Hematopoietic multipotent progenitor cell treated with erythropoietin and hydrocortisone succinate and interleukin-3 and kit ligand, for 15 days (in vitro differentiated cells): ENCODE measurements around the gene SCN8A.
A peak's percentile ranks its signal among the peaks of the same experiment; 100 is the strongest.

Source experiments
- DNase-seq: peaks from one replicate; pipeline ENCODE4 v3.0.0-alpha.2; 2015; ENCODE audit warnings: low spot score

The SCN8A gene

DNA sequence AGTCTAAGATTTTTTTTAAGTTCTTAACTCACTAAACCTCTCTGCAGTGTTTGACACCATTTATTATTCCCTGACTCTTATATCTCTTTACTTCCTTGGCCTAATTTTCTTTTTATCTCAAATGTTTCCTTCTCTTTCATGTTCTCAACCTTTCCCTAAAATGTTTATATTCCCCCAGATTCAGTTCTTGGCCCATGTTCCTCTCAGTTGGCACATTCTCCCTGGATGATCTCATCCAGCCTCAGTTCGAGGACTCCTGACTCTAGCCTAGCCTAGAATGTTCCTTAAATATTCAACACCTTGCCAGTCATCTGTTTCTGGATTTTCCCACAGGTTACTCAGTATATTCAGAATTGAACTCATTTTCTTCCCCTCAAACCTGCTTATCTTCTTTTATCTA is 81.3 kb downstream of the SCN8A start:
- DNase-seq = no peak

DNA sequence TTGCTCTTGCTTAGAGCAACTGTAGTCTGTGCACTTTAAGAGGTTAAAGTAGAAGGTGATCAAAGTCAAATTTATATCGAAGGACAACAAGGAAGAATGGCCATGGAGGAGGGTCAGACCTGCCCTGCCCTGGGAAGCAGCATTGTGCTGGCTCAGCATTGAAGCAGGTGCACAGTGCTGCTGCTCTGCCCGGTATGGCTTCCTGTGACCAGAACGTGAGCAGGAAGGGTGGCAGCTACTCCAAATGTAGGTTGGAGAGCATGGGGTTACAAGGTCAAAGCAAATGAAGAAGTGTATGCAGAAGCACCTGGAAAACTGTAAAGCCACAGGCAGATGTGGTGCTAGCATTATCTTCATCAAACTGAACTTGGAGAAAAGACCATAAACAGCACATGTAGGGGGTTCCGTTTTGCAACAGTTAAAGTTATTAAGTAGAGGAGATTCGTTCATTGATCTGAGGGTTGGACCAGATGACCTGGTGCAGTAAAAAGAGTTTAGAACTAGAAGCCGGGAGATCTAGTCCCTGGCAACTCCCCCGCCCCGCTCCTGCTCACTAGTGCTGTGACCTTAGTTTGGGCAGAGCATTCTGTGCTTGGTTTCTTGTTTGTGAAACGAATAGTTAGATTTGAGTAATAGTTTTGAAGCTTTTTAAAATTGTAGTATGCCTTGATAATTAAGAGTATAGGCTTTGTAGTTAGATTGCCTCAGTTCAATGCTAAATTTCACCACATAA is 84.2 kb downstream of the SCN8A start:
- DNase-seq = no peak

DNA sequence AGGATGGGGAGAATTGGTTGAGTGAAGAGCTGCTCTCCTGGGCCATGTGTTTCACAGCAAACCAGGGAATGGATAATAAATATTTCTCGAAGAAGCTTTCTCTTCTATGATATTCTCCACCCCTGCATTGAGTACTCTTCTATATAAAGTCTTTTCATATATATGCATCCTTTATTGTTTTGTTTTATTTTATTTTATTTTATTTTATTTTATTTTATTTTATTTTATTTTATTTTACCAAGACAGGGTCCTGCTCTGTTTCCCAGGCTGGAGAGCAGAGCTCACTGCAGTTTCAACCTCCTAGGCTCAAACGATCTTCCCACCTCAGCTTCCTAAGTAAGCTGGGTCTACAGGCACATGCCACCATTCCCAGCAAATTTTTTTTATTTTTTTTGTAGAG is 85.8 kb downstream of the SCN8A start:
- DNase-seq = no peak

DNA sequence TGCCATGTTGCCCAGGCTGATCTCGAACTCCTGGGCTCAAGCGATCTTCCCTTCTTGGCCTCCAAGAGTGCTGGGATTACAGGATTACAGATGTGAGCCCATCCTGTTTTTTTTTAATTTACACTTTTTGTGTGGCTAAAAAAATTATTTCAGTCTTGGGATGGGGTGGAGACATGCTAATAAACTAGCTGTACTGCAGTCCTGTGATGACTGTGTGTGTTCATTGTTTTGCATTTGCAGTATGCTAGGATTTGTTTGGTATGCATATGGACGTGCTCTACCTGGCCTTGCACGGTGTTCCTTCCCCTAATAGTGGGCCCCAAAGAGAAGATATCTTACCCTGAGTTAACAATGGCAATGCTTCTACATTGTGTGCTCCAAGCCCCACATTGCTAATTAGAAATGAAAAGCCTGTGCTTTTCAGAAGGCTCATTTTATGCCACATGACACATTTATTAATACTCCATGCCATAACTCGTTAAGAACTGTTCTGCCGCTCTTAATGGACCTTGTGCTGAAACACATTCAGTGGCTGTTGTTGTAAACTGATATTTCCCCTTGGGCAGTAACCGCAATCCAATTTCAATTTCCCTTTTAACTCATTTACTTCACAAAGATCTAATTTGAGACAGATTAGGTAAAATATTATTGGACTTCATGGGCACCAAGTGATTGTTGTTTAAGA is 86.4 kb downstream of the SCN8A start:
- no peak for DNase-seq

DNA sequence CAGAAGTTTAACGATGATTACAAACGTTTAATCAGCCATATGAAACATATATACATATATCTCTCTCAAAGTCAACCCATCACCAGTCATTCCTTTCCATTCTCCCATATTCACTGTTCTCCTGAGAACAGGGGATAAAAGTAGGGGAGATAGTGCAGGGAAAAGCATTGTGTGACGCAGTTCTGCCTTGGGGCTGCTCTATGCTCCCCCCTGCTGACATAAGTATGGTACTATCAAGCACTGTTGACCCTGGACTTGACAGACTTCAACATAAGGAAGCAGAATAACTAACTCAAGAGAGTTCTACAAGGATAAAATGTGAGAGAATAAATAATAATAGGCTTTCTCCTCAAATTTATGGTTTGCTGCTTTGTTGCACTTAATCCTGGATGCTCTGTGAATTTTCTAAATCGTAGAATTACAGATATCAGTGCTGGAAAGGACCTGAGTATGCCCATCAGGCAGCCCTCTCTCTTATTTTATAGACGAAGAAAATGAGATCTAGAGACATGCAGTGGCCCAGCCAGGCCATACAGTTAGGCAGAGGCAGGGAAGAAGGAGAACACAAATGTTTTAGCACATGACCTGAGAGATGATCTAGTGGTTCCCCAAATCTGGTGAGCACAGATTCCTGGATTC is 87.2 kb downstream of the SCN8A start:
- DNase-seq = peak; percentile 13

DNA sequence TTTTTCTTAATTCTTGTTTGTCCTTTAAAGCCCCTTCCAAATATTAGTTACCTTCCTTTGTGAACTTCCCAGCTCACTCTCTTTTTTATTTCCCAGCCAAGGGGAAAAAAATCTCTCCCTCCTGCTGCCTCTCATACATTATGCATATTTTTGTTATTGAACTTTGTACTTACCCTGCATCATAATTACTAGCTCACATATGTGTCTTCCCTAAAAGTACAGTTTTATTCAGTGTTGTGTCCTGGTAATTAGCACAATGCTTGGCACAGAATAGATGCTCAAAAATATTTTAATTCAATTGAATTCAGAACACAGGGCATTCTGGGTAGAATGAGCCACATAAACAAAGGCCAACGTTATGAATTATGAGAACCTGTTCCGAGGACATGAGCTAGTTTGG is 91.9 kb downstream of the SCN8A start:
- no peak for DNase-seq

DNA sequence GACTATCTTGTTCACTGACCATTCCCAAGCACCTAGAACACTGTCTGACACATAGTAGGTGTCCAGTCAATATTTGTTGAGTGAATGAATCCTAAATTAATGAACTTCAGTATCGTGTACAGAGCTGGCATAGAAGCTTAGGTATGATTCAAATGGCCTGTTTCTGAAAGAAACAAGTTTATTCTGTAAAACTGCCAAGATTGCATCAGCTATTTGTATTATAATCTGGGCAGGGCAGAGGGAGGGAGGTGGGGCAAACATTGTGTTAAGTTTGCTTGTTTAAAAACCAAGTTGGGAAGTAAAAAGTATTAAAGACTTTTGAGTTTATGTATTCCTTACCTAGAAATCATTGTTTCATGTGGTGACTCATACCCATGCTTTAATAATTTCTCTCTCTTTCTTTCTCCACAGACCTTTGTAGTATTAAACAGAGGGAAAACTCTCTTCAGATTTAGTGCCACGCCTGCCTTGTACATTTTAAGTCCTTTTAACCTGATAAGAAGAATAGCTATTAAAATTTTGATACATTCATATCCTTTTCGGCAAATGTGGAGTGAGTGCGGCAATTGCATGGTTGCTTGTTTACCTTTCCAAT is 92.8 kb downstream of the SCN8A start:
- no peak for DNase-seq

DNA sequence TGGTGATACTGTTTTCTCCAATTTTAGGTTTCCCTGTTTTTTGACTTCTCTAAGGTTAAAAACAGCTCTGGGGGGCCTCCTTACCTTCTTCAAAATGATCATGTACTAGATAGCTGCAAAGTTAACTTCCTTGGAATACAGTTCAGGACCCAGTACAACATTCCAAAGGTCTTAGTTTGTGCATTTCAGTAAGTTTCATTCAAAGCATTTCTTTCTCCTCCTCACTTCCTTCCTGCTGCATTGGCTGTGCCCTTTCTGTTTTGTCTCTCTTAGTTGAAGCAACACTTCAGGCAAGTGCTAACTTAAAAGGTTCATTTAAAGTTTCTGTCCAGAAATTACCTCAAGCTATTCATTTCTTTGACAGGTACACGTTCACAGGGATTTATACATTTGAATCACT is 95.7 kb downstream of the SCN8A start:
- DNase-seq = no peak

DNA sequence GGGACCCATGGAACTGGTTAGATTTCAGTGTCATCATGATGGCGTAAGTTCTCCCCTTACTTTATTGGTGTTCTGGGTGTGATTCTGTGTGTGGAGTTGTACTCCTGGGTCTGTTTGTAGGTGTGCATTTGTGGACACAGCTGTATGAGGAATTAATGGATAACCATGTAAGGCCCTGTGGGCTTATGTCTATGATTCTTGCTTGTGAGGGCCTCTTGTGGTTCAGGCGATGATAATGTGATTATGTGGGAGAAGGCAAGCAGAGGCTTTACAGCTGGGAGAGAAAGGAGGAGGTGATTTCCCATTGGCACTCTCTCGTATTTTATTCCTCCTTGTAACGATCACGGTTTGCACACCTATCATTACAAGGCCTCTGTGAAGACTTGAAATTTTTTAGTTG is 96.1 kb downstream of the SCN8A start:
- DNase-seq = no peak

DNA sequence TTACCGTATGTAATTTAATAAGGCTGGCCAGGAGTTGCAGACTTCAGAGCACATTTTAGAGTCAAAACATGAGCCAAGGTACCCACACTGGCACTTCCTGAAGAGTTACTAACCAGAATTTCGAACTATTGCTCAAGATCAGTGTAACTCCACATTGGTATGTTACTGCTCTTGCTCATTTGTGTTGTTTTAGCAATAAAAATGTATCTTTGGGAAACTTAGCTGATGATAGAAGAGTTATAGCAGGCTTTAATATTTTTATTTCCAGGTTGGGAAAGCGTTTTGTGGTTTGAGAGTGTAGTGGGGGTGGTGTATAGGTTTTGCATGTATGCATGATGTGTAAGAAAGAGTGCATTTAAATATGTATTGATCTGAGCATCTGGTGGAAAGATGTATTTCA is 96.6 kb downstream of the SCN8A start:
- no peak for DNase-seq

DNA sequence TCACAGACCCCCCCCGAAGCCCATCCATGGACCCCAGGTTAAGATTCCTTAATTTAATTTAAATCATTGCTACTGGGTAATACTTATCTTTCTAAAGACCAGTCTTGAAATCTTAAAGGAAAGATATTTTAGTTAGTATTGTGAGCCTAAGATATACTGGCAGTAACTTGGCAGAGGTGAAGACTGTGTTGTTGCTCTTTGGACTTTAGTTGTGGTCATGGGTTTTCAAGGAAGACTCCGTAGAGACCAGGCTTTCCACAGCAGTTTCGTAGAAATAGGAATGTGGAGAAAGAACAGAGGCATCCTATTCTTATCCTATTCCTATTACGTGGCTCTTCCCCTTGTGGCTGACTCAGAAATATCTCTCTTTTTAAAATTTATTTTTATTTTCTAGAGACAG is 99.0 kb downstream of the SCN8A start:
- no peak for DNase-seq

DNA sequence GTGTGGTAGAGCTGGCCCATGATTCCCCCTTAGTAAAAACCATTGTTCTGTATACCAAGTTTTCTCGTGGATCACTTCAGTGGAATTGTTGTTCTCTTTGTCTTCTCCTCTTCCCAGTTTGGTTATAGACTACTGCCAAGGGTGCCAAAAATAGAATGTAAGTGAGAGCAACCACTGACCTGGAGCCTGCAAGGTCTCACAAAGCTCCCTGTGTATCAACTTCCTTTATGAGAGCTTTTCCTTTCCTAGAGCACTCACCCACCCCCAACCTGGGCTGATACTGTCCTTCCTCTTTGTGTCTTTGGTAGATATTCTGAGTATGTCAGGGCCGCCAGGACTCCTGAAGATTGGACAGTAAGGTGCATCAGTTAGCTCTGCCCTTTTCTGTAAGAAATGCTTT is 101.0 kb downstream of the SCN8A start:
- no peak for DNase-seq

DNA sequence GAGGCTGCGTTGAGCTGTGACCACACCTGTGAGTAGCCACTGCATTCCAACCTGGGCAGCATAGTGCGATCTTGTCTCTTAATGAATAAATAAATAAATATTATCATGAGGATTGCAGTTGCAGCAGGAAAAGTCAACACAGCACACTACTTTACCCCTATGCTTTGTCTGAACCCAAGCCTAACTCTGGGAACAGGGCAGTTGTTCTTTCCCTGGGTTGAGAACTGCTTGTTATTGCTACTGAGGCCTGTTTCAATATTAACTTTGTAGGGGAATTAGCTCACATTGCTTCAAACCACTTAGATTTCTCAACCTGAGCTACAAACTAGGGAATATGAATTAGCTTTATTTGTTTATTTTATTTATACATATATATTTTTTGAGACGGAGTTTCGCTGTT is 102.5 kb downstream of the SCN8A start:
- no peak for DNase-seq

DNA sequence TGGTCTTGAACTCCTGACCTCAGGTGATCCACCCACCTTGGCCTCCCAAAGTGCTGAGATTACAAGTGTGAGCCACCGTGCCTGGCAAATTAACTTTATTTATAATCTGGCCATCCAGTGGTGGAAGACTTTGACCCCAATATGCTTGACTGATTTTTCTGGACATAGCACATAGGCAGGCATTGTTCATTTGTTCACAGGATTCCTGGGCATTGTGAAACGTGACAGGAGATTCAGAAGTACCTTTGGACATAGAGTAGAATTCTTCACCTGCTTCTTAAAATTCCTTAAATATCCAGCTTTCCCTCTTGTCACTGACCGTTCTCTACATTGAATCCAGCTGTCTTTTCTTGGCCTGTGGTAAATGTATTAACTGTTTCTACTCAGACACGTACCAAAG is 103.1 kb downstream of the SCN8A start:
- no peak for DNase-seq

DNA sequence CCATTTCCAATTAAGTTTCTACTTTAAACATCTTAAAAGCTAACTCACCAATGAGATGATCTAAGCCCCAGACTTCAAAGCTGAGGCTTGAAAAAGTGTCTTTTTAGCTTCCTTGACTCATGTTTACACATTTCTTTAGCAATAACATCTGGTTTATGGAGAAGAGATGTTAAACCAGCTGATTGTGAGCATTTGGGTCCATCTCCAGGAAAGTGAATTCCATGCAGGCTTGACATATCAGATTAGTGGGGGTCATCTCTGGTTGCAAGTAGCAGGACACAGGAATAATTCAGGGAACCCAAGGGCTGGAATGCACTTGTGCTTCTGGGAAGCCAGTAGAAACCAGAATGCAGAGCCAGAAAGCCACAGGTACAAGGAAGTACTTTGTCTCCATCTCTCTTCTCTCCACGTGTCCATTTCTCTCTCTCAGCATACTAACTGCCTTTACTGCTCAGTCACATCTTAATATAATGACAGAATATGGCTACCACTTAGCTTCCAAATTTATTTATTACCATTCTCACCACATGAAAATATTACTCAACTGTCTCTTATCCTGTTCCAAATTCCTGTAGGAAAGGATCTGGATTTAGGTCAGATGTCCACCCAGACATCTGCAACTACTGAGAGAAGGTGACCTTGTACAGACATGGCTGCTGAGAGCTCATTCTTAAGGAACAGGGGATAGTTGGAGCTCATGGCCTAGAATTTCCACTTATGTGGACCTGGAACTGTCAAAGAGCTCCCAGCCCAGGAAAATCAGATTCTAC is 104.4 kb downstream of the SCN8A start:
- no peak for DNase-seq

DNA sequence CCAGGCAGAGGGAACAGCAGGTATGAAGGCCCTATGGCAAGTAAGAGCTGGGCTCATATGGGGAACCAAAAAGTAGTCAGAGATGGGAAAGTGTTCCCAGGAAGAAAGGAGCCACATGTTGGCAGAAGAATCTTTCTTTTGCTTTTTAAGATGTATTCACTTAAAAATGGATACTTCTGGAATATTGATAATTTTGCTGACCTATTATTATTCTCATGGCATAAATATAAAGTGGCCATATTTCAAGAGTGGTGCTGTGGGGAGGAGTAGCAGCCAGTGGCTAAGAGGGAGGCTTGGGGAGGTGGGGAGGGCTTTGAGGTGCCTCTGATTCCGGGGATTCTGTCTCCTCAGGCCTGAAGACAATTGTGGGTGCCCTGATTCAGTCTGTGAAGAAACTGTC is 108.2 kb downstream of the SCN8A start:
- no peak for DNase-seq

DNA sequence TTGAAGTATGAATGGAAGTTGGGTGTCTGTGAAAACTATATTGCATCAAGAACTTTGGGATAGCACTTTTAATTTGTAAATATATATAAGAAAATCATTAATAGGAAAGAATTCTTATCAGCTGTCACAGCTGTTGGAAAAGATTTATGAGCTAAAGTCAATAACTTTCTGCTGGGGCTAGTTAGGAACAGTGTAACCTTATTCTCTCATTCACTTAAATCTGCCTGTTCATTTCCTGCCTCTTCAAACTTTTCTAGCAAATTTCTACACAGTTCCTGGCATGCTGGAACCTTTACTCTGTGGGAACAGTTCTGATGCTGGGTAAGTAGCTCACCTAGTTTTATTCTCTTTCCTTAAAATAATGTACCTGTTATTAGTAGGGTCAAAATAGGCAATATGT is 109.9 kb downstream of the SCN8A start:
- no peak for DNase-seq

DNA sequence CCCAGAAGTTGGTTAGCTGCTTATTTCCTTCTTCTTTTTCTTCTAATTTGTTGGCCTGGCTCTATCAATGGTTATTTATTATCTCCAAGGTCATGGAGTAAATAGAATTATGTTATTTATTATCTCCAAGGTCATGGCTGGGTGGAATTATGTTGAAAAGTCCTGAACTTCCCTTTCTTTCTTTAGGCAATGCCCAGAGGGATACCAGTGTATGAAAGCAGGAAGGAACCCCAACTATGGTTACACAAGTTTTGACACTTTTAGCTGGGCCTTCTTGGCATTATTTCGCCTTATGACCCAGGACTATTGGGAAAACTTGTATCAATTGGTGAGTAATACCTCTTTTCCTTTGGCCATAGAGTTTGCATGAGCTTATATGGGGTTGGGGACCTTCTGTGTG is 111.6 kb downstream of the SCN8A start:
- no peak for DNase-seq

DNA sequence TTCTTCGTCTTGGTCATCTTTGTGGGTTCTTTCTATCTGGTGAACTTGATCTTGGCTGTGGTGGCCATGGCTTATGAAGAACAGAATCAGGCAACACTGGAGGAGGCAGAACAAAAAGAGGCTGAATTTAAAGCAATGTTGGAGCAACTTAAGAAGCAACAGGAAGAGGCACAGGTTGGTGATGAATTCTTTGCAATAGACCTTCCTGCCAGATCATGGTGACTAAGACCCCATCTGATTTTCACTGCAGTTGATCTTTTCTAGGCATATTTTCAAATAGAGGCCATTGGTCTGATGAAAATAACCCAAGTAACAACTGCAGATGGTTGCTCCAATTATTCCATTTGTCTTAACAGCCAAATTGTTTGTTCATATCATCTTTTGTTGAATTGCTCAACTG is 114.4 kb downstream of the SCN8A start:
- DNase-seq = no peak

DNA sequence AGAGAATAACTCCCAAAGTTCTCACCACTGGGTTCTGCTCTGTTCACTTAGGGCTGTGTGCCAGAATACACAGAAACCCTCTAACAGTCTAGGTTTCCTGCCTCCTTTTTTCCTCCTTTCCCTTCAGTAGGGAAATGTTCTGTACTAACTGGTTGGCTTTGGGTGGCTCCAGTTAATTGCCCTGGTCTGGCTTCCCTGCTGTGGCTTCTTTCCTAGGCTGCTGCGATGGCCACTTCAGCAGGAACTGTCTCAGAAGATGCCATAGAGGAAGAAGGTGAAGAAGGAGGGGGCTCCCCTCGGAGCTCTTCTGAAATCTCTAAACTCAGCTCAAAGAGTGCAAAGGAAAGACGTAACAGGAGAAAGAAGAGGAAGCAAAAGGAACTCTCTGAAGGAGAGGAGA is 115.2 kb downstream of the SCN8A start:
- no peak for DNase-seq

DNA sequence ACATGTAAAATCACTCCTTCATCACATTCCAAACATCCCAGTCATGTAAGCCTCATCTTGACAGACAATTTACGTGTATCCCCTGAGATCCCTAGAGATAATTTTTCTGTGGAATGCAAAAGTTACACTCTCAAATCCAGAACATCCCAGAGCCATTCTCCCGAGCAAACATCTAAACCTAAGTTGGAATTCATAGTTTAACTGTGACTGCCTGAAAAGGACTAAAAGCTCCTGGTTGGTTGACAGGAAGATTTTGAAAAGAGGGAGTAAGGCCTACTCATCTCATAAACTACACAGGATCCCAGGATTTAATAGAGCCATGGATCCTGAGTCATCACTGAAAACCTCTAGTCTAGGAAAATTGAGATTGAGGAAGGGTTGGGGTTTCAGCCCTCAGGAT is 123.6 kb downstream of the SCN8A start:
- no peak for DNase-seq

DNA sequence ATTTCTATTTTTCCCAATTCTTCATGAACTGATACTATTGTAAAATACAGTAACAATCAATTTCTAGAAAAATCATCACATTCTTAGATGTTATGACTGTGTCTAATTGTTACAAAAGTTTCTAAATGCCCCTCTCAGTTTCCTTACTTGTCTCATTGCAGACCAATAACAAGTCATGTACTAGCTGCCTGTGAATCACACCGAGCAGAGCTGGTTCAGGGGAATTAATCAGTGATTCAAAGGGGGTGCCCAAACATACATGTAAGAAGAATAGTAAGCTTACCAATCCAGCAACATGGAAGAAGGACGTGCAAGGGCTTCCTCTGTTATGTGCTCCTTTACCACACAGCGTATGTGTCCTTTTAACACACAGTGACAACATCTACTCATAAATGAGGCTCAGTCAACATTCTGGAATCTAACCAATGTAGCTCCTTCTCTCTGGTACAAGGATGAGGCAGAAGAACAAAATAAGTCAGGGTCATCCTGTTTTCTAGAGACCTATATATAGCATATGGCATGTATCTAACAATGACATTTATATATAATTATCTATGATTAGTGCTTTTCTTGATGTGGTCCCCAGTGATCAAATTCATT is 126.4 kb downstream of the SCN8A start:
- no peak for DNase-seq
